WERI-Rb-1 (cell line): ENCODE results near the gene ENTHD1.
"Not testable (repeated sequence)": the region's sequence is repeated elsewhere in the genome, so short reads cannot be mapped to it uniquely, and the experiment has no call there.

Experiments
- DNase-seq: peaks from one replicate; pipeline ENCODE4 v3.0.0-alpha.2; 2020
- H3K27ac ChIP-seq: fragments of 250-450 bp; sonication (Bioruptor Pico); 2 replicates; pipeline ENCODE4 v1.5.1; 2020; ENCODE audit warnings: mild to moderate bottlenecking, moderate library complexity
- H3K27me3 ChIP-seq: fragments of 250-450 bp; sonication (Bioruptor Pico); 2 replicates; pipeline ENCODE4 v1.5.1; 2021; ENCODE audit warnings: mild to moderate bottlenecking, low read depth, moderate library complexity; ENCODE audit not compliant: insufficient read depth, severe bottlenecking
- H3K36me3 ChIP-seq: fragments of 250-450 bp; sonication (Bioruptor Pico); 2 replicates; pipeline ENCODE4 v1.5.1; 2020; ENCODE audit warnings: mild to moderate bottlenecking, moderate library complexity
- H3K4me3 ChIP-seq: 2 replicates; pipeline ENCODE4 v1.5.1; 2011; ENCODE audit warnings: low read depth, mild to moderate bottlenecking, control low read depth, low read length
- H3K9me3 ChIP-seq: fragments of 250-450 bp; sonication (Bioruptor Pico); 2 replicates; pipeline ENCODE4 v1.5.1; 2021; ENCODE audit warnings: mild to moderate bottlenecking, moderate library complexity; ENCODE audit not compliant: severe bottlenecking
- CTCF ChIP-seq: IDR thresholded peaks from 2 replicates; pipeline ENCODE4 v1.5.1; 2011; ENCODE audit warnings: low read depth, mild to moderate bottlenecking, control low read depth, inconsistent platforms, low read length

ENTHD1 gene

GRCh38 chr22:39895682-39896081 lies 2.1 kb upstream of the ENTHD1 start:
- Histone ChIP-seq H3K27me3 (no peaks in the 10 kb centered on the region), H3K27ac (no peak overlapping the region), H3K9me3 (no peaks in the 10 kb centered on the region), H3K4me3 (no peak overlapping the region), H3K36me3 (no peaks in the 10 kb centered on the region)
- no peak for DNase-seq
- TF ChIP-seq CTCF = no peak

- no peak for TF ChIP-seq CTCF
- H3K9me3 ChIP-seq = no peaks in the 10 kb centered on the region
- no peak overlapping the region for H3K27ac ChIP-seq
- no peaks in the 10 kb centered on the region for H3K27me3 ChIP-seq
- no peak for DNase-seq
- no peaks in the 10 kb centered on the region for H3K36me3 ChIP-seq
- no peak overlapping the region for H3K4me3 ChIP-seq
Measured at GRCh38 chr22:39894554-39895092, 1.1 kb upstream of the ENTHD1 start.

- not testable (repeated sequence) for H3K9me3 ChIP-seq, H3K27me3 ChIP-seq, H3K36me3 ChIP-seq, H3K27ac ChIP-seq, DNase-seq, H3K4me3 ChIP-seq
Measured at GRCh38 chr22:39889924-39890323, 3.6 kb downstream of the ENTHD1 start.

- Histone ChIP-seq H3K9me3 (no peaks in the 10 kb centered on the region), H3K36me3 (no peaks in the 10 kb centered on the region), H3K27ac (no peak overlapping the region), H3K27me3 (no peaks in the 10 kb centered on the region), H3K4me3 (no peak overlapping the region)
- DNase-seq = no peak
- no peak for TF ChIP-seq CTCF
Measured at GRCh38 chr22:39883057-39883456, 10.5 kb downstream of the ENTHD1 start.

GRCh38 chr22:39880722-39881121 lies 12.8 kb downstream of the ENTHD1 start:
- H3K27ac ChIP-seq = no peak overlapping the region

GRCh38 chr22:39877079-39877845 lies 16.3 kb downstream of the ENTHD1 start:
- no peak for DNase-seq
- TF ChIP-seq CTCF = no peak
- Histone ChIP-seq H3K27ac (no peak overlapping the region), H3K9me3 (no peaks in the 10 kb centered on the region), H3K27me3 (no peaks in the 10 kb centered on the region), H3K36me3 (no peaks in the 10 kb centered on the region), H3K4me3 (no peak overlapping the region)

More at GRCh38 chr22:39880722-39881121, 12.8 kb downstream of the ENTHD1 start:
- Histone ChIP-seq H3K36me3 (no peaks in the 10 kb centered on the region), H3K4me3 (no peak overlapping the region), H3K27me3 (no peaks in the 10 kb centered on the region), H3K9me3 (no peaks in the 10 kb centered on the region)
- no peak for DNase-seq
- TF ChIP-seq CTCF = no peak

GRCh38 chr22:39875176-39875885 lies 18.2 kb downstream of the ENTHD1 start:
- H3K9me3 ChIP-seq, DNase-seq, H3K27ac ChIP-seq, H3K27me3 ChIP-seq, H3K4me3 ChIP-seq, H3K36me3 ChIP-seq: not testable (repeated sequence)
